K562 (cell line): ENCODE results near the gene MSTN. TPM values are rescaled to one million over a fixed set of nuclear protein-coding genes. Genes with fewer than 3 reads are reported as not detected.

Source experiments
- ATAC-seq: fragments of 200-7000 bp; cut with Tn5 transposase; 3 replicates; pipeline ENCODE4 v1.9.1; 2020; ENCODE audit warnings: moderate library complexity
- BruUV-seq: library from RNA; stranded (reverse); fragments of 400-500 nt; replicated peaks from 2 replicates; lab custom pipeline; 2021; lab: Mats Ljungman, UMichigan
- CTCF ChIA-PET: fragments of 300-600 bp; formaldehyde crosslinking; extraction: SDS; loops from one replicate; lab custom pipeline; 2021; ENCODE audit warnings: low intra/inter-chr PET ratio; lab: Yijun Ruan, JAX
- POLR2A ChIA-PET: fragments of 300-600, 350-650 bp; sonication (Branson Sonifier 250); formaldehyde crosslinking; extraction: SDS; loops from one replicate; lab custom pipeline; 2021; ENCODE audit warnings: antibody characterized with exemption, inconsistent platforms; lab: Yijun Ruan, JAX
- DNase-seq, 4 experiments: peaks; one replicate each; pipeline versions ENCODE4 v3.0.0 to v3.0.0-alpha.2; 2011 to 2018; ENCODE audit warnings: low spot score in 3 of 4, mixed read lengths in 3 of 4; ENCODE audit errors: extremely low read depth in 1 of 4
- FAIRE-seq: peaks from 2 replicates; lab custom pipeline; 2011; peaks lifted over from hg19 to GRCh38; lab: Jason Lieb, UNC
- H2AFZ ChIP-seq: 2 replicates; pipeline ENCODE4 v1.6.0; 2011; ENCODE audit warnings: low read depth, low read length, control low read depth, inconsistent platforms
- H3K27ac ChIP-seq: fragments of 200-600 bp; 3 replicates; pipeline ENCODE4 v1.8.0; 2011; ENCODE audit warnings: low read depth, mild to moderate bottlenecking, control low read depth, inconsistent platforms, low read length, moderate library complexity, mixed read lengths; ENCODE audit errors: extremely low read depth
- H3K27me3 ChIP-seq, 2 experiments: fragments of 300-600 bp in 1 of 2; 2 replicates in 1 of 2; 3 replicates in 1 of 2; pipeline versions ENCODE4 v1.6.0 to v1.8.0; 2011; ENCODE audit warnings: inconsistent platforms in 2 of 2, low read length in 2 of 2, mild to moderate bottlenecking in 1 of 2, mixed read lengths in 1 of 2, moderate library complexity in 1 of 2; ENCODE audit not compliant: control insufficient read depth in 2 of 2, insufficient read depth in 2 of 2
- H3K36me3 ChIP-seq: fragments of 300-600 bp; 3 replicates; pipeline ENCODE4 v1.8.0; 2011; ENCODE audit warnings: mild to moderate bottlenecking, low read length, inconsistent platforms; ENCODE audit not compliant: control insufficient read depth, insufficient read depth
- H3K4me1 ChIP-seq, 2 experiments: fragments of 200-600 bp in 1 of 2; replicated peaks in 1 of 2; 2 replicates in 1 of 2; 3 replicates in 1 of 2; pipeline versions ENCODE4 v1.5.1 to v1.8.0; 2011; ENCODE audit warnings: inconsistent platforms in 2 of 2, low read length in 2 of 2, mild to moderate bottlenecking in 1 of 2, mixed read lengths in 1 of 2, moderate library complexity in 1 of 2; ENCODE audit not compliant: control insufficient read depth in 2 of 2, insufficient read depth in 2 of 2
- H3K4me2 ChIP-seq: 2 replicates; pipeline ENCODE4 v1.6.1; 2011; ENCODE audit warnings: low read length, control low read depth, inconsistent platforms, mixed read lengths; ENCODE audit not compliant: insufficient read depth
- H3K4me3 ChIP-seq: fragments of 200-600 bp; sonication (generic), shearing (Covaris generic); 2 replicates; pipeline ENCODE4 v1.5.1; 2016; ENCODE audit warnings: control low read depth, inconsistent platforms
- H3K79me2 ChIP-seq: fragments of 200-600 bp; 3 replicates; pipeline ENCODE4 v1.8.0; 2011; ENCODE audit warnings: low read length, inconsistent platforms; ENCODE audit not compliant: control insufficient read depth, insufficient read depth
- H3K9ac ChIP-seq, 2 experiments: 2 replicates each; pipeline versions ENCODE4 v1.6.0 to v1.6.1; 2011; ENCODE audit warnings: low read depth in 2 of 2, low read length in 2 of 2, control low read depth in 1 of 2, inconsistent platforms in 1 of 2, mild to moderate bottlenecking in 1 of 2, mixed read lengths in 1 of 2; ENCODE audit not compliant: insufficient read depth in 1 of 2
- H3K9me1 ChIP-seq: one replicate; pipeline ENCODE4 v1.6.0; 2011; ENCODE audit warnings: inconsistent platforms, mild to moderate bottlenecking, low read length, moderate library complexity; ENCODE audit not compliant: control insufficient read depth, insufficient read depth
- H3K9me3 ChIP-seq: replicated peaks from 2 replicates; pipeline ENCODE4 v1.5.1; 2011; ENCODE audit warnings: low read depth, low read length, inconsistent platforms; ENCODE audit not compliant: control insufficient read depth, insufficient read depth
- H4K20me1 ChIP-seq: replicated peaks from 2 replicates; pipeline ENCODE4 v1.6.1; 2011; ENCODE audit warnings: low read length, inconsistent platforms, mixed read lengths; ENCODE audit not compliant: control insufficient read depth, insufficient read depth
- BRD9 ChIP-seq: fragments of 450-650 bp; IDR thresholded peaks from 2 replicates; pipeline ENCODE4 v1.6.1; 2018; ENCODE audit warnings: low read depth; ENCODE audit not compliant: partially characterized antibody
- WGBS: fragments of 100-300 bp; shearing (Covaris generic); methylation state at CpG from one replicate; pipeline ENCODE4 v1.1.6; 2016; ENCODE audit warnings: low coverage, mixed read lengths; ENCODE audit not compliant: insufficient coverage; ENCODE audit errors: missing lambda C conversion rate; 5-methylcytosine and 5-hydroxymethylcytosine counted together
- in situ Hi-C: fragments of 300-500 bp; cut with MboI; formaldehyde crosslinking; loops from 4 replicates; pipeline ENCODE4 v1.15.0; 2018; ENCODE audit warnings: inconsistent platforms, mixed read lengths
- intact Hi-C: fragments of 100-400 bp; cut with micrococcal nuclease; formaldehyde crosslinking; loops from 2 replicates; pipeline ENCODE4 v1.14.2; 2022
- polyA plus RNA-seq, 8 experiments: library from polyadenylated mRNA; depleted of rRNA in 4 of 8; stranded (reverse) in 5 of 8; unstranded in 3 of 8; fragments of >200 nt; fragmentation: Nextera tagmentation in 2 of 8; fragmentation: Illumina TruSeq in 1 of 8; extraction: Ambion mirVana in 2 of 8; extraction: Trizol in 1 of 8; gene quantifications; 2 replicates each; pipeline versions ENCODE4 v1.2.1 to v1.2.3, GENCODE V29; 2011 to 2014; ENCODE audit warnings: inconsistent platforms in 1 of 8, missing spikeins in 1 of 8
- total RNA-seq, 7 experiments: library from RNA; depleted of rRNA in 6 of 7; stranded (reverse); fragments of >200 nt in 6 of 7; fragmentation: Illumina TruSeq in 2 of 7; extraction: Trizol in 2 of 7; gene quantifications; 2 replicates each; pipeline versions ENCODE4 v1.2.1 to v1.2.3, GENCODE V29; 2011 to 2021; ENCODE audit warnings: low replicate concordance in 1 of 7
- TF ChIP-seq, protein P1 (sequence below): fragments of 200-800 bp; sonication (Bioruptor generic); IDR thresholded peaks from 2 replicates; pipeline ENCODE4 v1.6.1; 2017; ENCODE audit warnings: missing genetic modification characterization, missing compliant biosample characterization

MSTN gene
- total and polyA plus RNA-seq, 9 of the 15 experiments (the other 6 are each of a cell fraction or from before 2014, with no cell fraction given) = not detected

DNA sequence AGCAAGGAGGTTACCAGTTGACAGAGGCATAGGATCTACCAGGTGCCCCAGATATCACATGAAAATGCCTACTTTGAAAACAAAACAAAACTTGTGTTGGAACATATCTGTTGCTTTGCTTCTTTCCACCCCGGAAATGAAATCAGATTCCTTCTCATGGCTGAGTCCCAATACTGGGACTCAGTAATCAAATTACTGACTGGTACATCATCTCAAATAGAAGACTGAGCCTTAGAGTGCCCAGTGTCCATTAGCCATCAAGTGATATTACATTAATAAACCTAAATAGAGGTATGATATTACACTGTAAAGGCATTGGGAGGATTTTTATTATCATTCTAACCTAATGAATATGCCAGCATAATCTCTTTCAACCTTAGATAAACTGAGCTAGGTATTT, 48.6 kb upstream of the MSTN start:
- Histone ChIP-seq H3K27ac (no peak overlapping the region), H2AFZ (0 out of 2 replicates have a peak overlapping the region, but pooled peaks have one; percentile 14), H3K4me1 (no peaks in the 10 kb centered on the region), H3K9me3 (no peaks in the 10 kb centered on the region), H4K20me1 (no peaks in the 10 kb centered on the region), H3K79me2 (no peaks in the 10 kb centered on the region), H3K4me2 (no peak overlapping the region), H3K4me3 (no peak overlapping the region), H3K36me3 (no peaks in the 10 kb centered on the region), H3K9ac (no peak overlapping the region), H3K27me3 (no peaks in the 10 kb centered on the region), H3K9me1 (no peaks in the 10 kb centered on the region)
- TF ChIP-seq, protein P1, sequence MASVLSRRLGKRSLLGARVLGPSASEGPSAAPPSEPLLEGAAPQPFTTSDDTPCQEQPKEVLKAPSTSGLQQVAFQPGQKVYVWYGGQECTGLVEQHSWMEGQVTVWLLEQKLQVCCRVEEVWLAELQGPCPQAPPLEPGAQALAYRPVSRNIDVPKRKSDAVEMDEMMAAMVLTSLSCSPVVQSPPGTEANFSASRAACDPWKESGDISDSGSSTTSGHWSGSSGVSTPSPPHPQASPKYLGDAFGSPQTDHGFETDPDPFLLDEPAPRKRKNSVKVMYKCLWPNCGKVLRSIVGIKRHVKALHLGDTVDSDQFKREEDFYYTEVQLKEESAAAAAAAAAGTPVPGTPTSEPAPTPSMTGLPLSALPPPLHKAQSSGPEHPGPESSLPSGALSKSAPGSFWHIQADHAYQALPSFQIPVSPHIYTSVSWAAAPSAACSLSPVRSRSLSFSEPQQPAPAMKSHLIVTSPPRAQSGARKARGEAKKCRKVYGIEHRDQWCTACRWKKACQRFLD (CRISPR knock-in tag) = no peak
- DNase-seq (no peak), FAIRE-seq (no peak), ATAC-seq (no peak)
- ChIA-PET CTCF (no interaction called here), POLR2A (no interaction called here)
- intact Hi-C loops = no loop called here
- WGBS = 30% methylated on average over 1 of the region's 1 CpG
- in situ Hi-C loops = no loop called here
- no TSS peak for BruUV-seq

DNA sequence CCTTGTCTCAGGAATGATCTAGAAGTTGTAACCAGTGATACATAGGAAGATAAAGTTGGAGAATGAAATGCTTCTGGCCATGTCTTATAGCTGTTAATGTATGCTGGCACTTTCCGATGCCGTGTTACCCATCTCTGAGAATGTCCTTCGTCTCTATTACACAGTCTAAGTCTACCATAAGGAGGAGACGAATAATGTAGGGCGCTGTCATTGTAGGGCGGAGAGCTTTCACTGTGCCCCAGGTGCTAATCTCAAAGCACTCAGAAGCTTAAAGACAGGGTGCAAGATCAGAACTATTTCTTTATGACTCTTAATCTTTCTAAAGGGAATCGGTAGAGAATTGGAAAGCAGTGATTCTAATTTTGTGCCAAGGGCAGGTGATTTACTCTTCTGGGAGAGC, 48.2 kb upstream of the MSTN start:
- Histone ChIP-seq H3K27me3 (no peaks in the 10 kb centered on the region), H3K9me1 (no peaks in the 10 kb centered on the region), H3K9me3 (no peaks in the 10 kb centered on the region), H3K4me3 (no peak overlapping the region), H3K79me2 (no peaks in the 10 kb centered on the region), H3K4me2 (no peak overlapping the region), H3K36me3 (no peaks in the 10 kb centered on the region), H3K4me1 (no peaks in the 10 kb centered on the region), H3K27ac (no peak overlapping the region), H3K9ac (no peak overlapping the region), H2AFZ (no peak overlapping the region), H4K20me1 (no peaks in the 10 kb centered on the region)
- ATAC-seq (no peak), DNase-seq (no peak), FAIRE-seq (no peak)
- 53% methylated on average over 7 of the region's 7 CpGs for WGBS
- ChIA-PET CTCF (no interaction called here), POLR2A (no interaction called here)
- in situ Hi-C loops = no loop called here
- BruUV-seq = no TSS peak
- intact Hi-C loops = no loop called here
- TF ChIP-seq BRD9 = no peak
